Fibroblast of lung (primary cell): ENCODE results near the gene PDXDC1.
"Not testable (repeated sequence)": the region's sequence is repeated elsewhere in the genome, so short reads cannot be mapped to it uniquely, and the experiment has no call there.

Experiments used
- CTCF ChIP-seq, 2 donors: IDR thresholded peaks in 1 of 2; conservative IDR thresholded peaks in 1 of 2; 1 replicate in 1 of 2; 2 replicates in 1 of 2; pipeline ENCODE4 v1.5.1; 2011 to 2012; ENCODE audit warnings: low read length in 2 of 2, control low read depth in 1 of 2, inconsistent platforms in 1 of 2, low read depth in 1 of 2, mild to moderate bottlenecking in 1 of 2
- EZH2 ChIP-seq: IDR thresholded peaks from 2 replicates; pipeline ENCODE4 v1.5.1; 2012; ENCODE audit warnings: low read length, control low read depth, mild to moderate bottlenecking; ENCODE audit errors: missing control alignments

- TF ChIP-seq CTCF (conservative IDR thresholded peaks at IDR 0.05 in 1 of 2, IDR thresholded peaks at IDR 0.05 in 1 of 2; ENCODE audit: low read depth in 1 of 2, low read length in 2 of 2); EZH2: not testable (repeated sequence)
Observed at GRCh38 chr16:14998300-14998699, 23.5 kb downstream of the PDXDC1 start.
